CD4-positive, CD25-positive, alpha-beta regulatory T cell (primary cell): Measurements from ENCODE around the gene AK8. TPM values are rescaled to one million over a fixed set of nuclear protein-coding genes. Genes with fewer than 3 reads are reported as not detected.

Experiments
- ATAC-seq, 2 donors: fragments of 150-1000 bp; cut with Tn5 transposase; one replicate each; pipeline ENCODE4 v1.10.0; 2021; ENCODE audit warnings: low read depth in 2 of 2, moderate number of reproducible peaks in 2 of 2, moderate library complexity in 1 of 2
- DNase-seq, 3 donors: peaks; one replicate each; pipeline versions ENCODE4 v3.0.0 to v3.0.0-alpha.2; 2012 to 2022; ENCODE audit warnings: mixed read lengths in 1 of 3
- H3K27ac ChIP-seq: one replicate; pipeline ENCODE4 v1.7.0; 2013; ENCODE audit warnings: mild to moderate bottlenecking, low read length; ENCODE audit not compliant: insufficient read depth, poor library complexity, severe bottlenecking
- H3K27me3 ChIP-seq: one replicate; pipeline ENCODE4 v1.7.0; 2013; ENCODE audit warnings: low read length; ENCODE audit not compliant: control insufficient read depth, insufficient read depth
- H3K36me3 ChIP-seq: one replicate; pipeline ENCODE4 v1.7.0; 2013; ENCODE audit warnings: mild to moderate bottlenecking, low read length, moderate library complexity; ENCODE audit not compliant: control insufficient read depth, insufficient read depth
- H3K4me1 ChIP-seq: 2 replicates; pipeline ENCODE4 v1.7.0; 2013; ENCODE audit warnings: mild to moderate bottlenecking, low read length; ENCODE audit not compliant: insufficient read depth, control insufficient read depth, poor library complexity, severe bottlenecking
- H3K4me3 ChIP-seq: one replicate; pipeline ENCODE4 v1.7.0; 2013; ENCODE audit warnings: low read depth, mild to moderate bottlenecking, low read length, moderate library complexity
- H3K9me3 ChIP-seq, 2 experiments: 1 replicate in 1 of 2; 2 replicates in 1 of 2; pipeline ENCODE4 v1.7.0; 2013; ENCODE audit warnings: low read length in 2 of 2, mild to moderate bottlenecking in 1 of 2, moderate library complexity in 1 of 2; ENCODE audit not compliant: control insufficient read depth in 2 of 2
- H3K27ac Mint-ChIP-seq, 3 donors: one replicate each; pipeline ENCODE4 v1.8.0; 2020 to 2022; ENCODE audit warnings: mild to moderate bottlenecking in 3 of 3, mixed read lengths in 3 of 3, moderate library complexity in 2 of 3
- H3K27me3 Mint-ChIP-seq: one replicate; pipeline ENCODE4 v1.8.0; 2022; ENCODE audit warnings: mild to moderate bottlenecking, mixed read lengths
- H3K36me3 Mint-ChIP-seq: one replicate; pipeline ENCODE4 v1.8.0; 2020; ENCODE audit warnings: mixed read lengths
- H3K4me1 Mint-ChIP-seq, 4 donors: one replicate each; pipeline ENCODE4 v1.8.0; 2020 to 2022; ENCODE audit warnings: mixed read lengths in 4 of 4, mild to moderate bottlenecking in 1 of 4
- H3K4me3 Mint-ChIP-seq, 4 donors: one replicate each; pipeline ENCODE4 v1.8.0; 2020 to 2022; ENCODE audit warnings: mild to moderate bottlenecking in 4 of 4, mixed read lengths in 4 of 4, moderate library complexity in 3 of 4
- H3K9me3 Mint-ChIP-seq, 7 donors: one replicate each; pipeline ENCODE4 v1.8.0; 2020 to 2022; ENCODE audit warnings: mixed read lengths in 7 of 7, mild to moderate bottlenecking in 3 of 7, moderate library complexity in 2 of 7
- polyA plus RNA-seq, 4 donors: library from polyadenylated mRNA; unstranded; fragments of 300-500 nt; fragmentation: Illumina TruSeq; gene quantifications; one replicate each; pipeline ENCODE4 v1.2.3, GENCODE V29; 2021
- total RNA-seq: library from RNA; stranded (reverse); gene quantifications from one replicate; pipeline ENCODE4 v1.2.3, GENCODE V29; 2022

The AK8 gene
- total and polyA plus RNA-seq, 5 donors from 2014 or later = 0.21 TPM; not detected in 4

DNA sequence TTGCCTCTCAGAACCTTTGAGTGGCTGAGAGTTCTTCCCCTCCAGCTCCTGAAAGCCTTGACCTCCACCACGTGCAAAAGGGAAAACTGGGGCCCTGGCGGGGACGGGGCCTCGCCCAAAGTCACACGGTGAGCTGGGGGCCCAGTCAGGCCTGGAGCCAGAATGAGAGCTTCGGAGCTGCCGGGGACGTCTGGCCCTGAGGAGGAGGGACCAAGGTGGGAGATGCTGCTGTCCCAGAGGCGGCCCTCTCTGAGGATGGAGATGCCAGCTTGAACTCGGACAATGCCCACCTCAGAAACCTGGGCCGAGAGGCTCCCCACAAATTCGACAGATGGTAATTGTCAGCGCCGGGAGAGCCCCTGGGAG, 643 bp downstream of the AK8 start:
- peak overlapping the region; percentile 80 to 88 (median 82) for H3K4me3 Mint-ChIP-seq
- H3K36me3 ChIP-seq = no peaks in the 10 kb centered on the region
- peak overlapping the region in 1 of 3 donors; percentile 65 for H3K27ac Mint-ChIP-seq
- peaks cover 15% of the 10 kb centered on the region for H3K4me1 ChIP-seq
- H3K36me3 Mint-ChIP-seq = no peaks in the 10 kb centered on the region
- no peaks in the 10 kb centered on the region for H3K9me3 Mint-ChIP-seq
- peak overlapping the region; percentile 35 for H3K4me3 ChIP-seq
- peaks cover 0 to 19% (median 8%) of the 10 kb centered on the region in 4 donors for H3K4me1 Mint-ChIP-seq
- ATAC-seq (no peak), DNase-seq (no peak)
- H3K27ac ChIP-seq = no peak overlapping the region
- H3K27me3 Mint-ChIP-seq = peaks cover 10% of the 10 kb centered on the region
- H3K27me3 ChIP-seq = no peaks in the 10 kb centered on the region
- H3K9me3 ChIP-seq = no peaks in the 10 kb centered on the region

DNA sequence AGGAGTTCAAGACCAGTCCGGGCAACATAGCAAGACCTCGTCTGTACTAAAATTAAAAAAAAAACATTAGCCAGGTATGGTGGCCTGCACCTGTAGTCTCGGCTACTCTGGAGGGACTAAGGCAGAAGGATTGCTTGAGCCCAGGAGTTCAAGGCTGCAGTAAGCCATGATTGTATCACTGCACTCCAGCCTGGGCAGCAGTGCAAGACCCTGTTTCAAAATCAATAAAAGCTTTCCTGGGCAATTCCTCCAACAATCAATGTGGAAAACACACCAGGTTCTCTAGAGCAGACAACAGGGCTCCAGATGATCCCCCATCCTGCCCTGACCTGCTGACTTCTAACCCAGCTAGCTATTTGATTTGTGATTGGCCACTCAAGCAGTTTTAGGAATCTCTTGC, 1.2 kb downstream of the AK8 start:
- Mint-ChIP-seq H3K4me1 (peaks cover 0 to 19% (median 8%) of the 10 kb centered on the region in 4 donors), H3K4me3 (peak overlapping the region; percentile 80 to 88 (median 82)), H3K36me3 (no peaks in the 10 kb centered on the region), H3K9me3 (no peaks in the 10 kb centered on the region), H3K27me3 (peaks cover 10% of the 10 kb centered on the region), H3K27ac (no peak overlapping the region)
- Histone ChIP-seq H3K4me1 (peaks cover 15% of the 10 kb centered on the region), H3K9me3 (no peaks in the 10 kb centered on the region), H3K4me3 (no peak overlapping the region), H3K27ac (no peak overlapping the region), H3K27me3 (no peaks in the 10 kb centered on the region), H3K36me3 (no peaks in the 10 kb centered on the region)
- ATAC-seq (no peak), DNase-seq (no peak)

DNA sequence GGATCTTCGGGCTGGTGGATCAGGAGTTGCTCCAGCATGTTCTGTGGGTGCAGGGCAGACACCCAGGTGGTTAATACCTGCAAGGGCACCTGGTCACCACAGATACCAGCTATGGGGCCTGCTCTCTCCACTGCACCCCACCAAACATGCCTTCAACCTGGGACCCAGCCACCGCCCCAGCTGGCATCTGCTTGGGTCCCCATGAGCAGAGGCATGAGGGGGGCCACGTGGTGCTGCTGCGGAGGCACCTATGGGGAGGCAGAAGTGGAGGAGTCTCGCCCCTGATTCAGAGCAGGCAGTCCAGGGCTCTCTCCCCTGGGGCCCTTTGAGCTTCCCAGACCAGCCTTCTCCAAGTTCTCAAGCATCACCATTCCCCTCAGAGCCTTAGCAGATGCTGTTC, 2.9 kb downstream of the AK8 start:
- Mint-ChIP-seq H3K4me1 (peaks cover 0 to 18% (median 8%) of the 10 kb centered on the region in 4 donors), H3K36me3 (no peaks in the 10 kb centered on the region), H3K9me3 (no peaks in the 10 kb centered on the region), H3K4me3 (peak overlapping the region in 3 of 4 donors; percentile 1 to 80 (median 29)), H3K27ac (no peak overlapping the region), H3K27me3 (peaks cover 10% of the 10 kb centered on the region)
- Histone ChIP-seq H3K27ac (no peak overlapping the region), H3K27me3 (no peaks in the 10 kb centered on the region), H3K36me3 (no peaks in the 10 kb centered on the region), H3K4me1 (peaks cover 15% of the 10 kb centered on the region), H3K4me3 (no peak overlapping the region), H3K9me3 (no peaks in the 10 kb centered on the region)
- DNase-seq (no peak), ATAC-seq (no peak)

- H3K9me3 Mint-ChIP-seq = no peaks in the 10 kb centered on the region
- DNase-seq (peak in 1 of 3 donors; percentile 44), ATAC-seq (no peak)
- no peaks in the 10 kb centered on the region for H3K9me3 ChIP-seq
- H3K27me3 ChIP-seq = no peaks in the 10 kb centered on the region
- no peak overlapping the region for H3K4me3 ChIP-seq
- peak overlapping the region in 2 of 4 donors; percentile 17 to 25 for H3K4me3 Mint-ChIP-seq
- H3K4me1 Mint-ChIP-seq = peaks cover 0 to 7% (median 3%) of the 10 kb centered on the region in 4 donors
- H3K27ac ChIP-seq = no peak overlapping the region
- peaks cover 4% of the 10 kb centered on the region for H3K27me3 Mint-ChIP-seq
- no peaks in the 10 kb centered on the region for H3K36me3 ChIP-seq
- no peaks in the 10 kb centered on the region for H3K36me3 Mint-ChIP-seq
- H3K27ac Mint-ChIP-seq = no peak overlapping the region
- peaks cover 8% of the 10 kb centered on the region for H3K4me1 ChIP-seq
These were observed 4.7 kb downstream of the AK8 start for GRCh38 chr9:132873403-132873802.

DNA sequence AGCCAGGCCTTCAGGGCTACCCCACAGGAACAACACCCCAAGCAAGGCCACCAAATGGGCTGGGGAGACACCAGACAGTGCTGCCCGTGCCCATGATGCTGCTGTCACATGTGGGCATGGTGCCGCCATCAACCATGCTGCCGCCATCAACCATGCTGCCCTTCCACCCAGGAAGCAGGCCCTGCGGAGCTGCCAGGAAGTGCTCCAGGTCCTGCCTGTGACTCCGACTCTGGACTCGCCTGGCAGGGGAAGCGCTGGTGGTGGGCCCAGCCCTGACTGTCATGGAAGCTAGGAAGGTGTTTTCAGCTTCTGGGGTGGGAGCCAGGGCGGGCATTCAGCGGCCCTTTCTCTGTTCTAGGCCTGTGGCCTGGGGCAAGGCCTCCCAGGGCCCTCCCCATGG, 8.8 kb downstream of the AK8 start:
- no peaks in the 10 kb centered on the region for H3K36me3 ChIP-seq
- H3K27ac Mint-ChIP-seq = no peak overlapping the region

GRCh38 chr9:132866898-132867297, 11.2 kb downstream of the AK8 start:
- Histone ChIP-seq H3K27ac (no peak overlapping the region), H3K4me3 (no peak overlapping the region), H3K36me3 (no peaks in the 10 kb centered on the region), H3K4me1 (no peaks in the 10 kb centered on the region), H3K9me3 (no peaks in the 10 kb centered on the region), H3K27me3 (no peaks in the 10 kb centered on the region)
- ATAC-seq = no peak
- DNase-seq = no peak
- no peaks in the 10 kb centered on the region for H3K36me3 Mint-ChIP-seq
- no peaks in the 10 kb centered on the region for H3K4me1 Mint-ChIP-seq
- H3K9me3 Mint-ChIP-seq = no peaks in the 10 kb centered on the region
- peaks cover 13% of the 10 kb centered on the region for H3K27me3 Mint-ChIP-seq
- no peak overlapping the region for H3K27ac Mint-ChIP-seq
- no peak overlapping the region for H3K4me3 Mint-ChIP-seq

More for the DNA sequence above, 8.8 kb downstream of the AK8 start:
- Histone ChIP-seq H3K27me3 (no peaks in the 10 kb centered on the region), H3K9me3 (no peaks in the 10 kb centered on the region), H3K27ac (no peak overlapping the region), H3K4me1 (no peaks in the 10 kb centered on the region), H3K4me3 (no peak overlapping the region)
- H3K9me3 Mint-ChIP-seq = no peaks in the 10 kb centered on the region
- H3K36me3 Mint-ChIP-seq = no peaks in the 10 kb centered on the region
- H3K4me1 Mint-ChIP-seq = peaks cover 0 to 4% (median 0%) of the 10 kb centered on the region in 4 donors
- ATAC-seq (no peak), DNase-seq (no peak)
- peaks cover 18% of the 10 kb centered on the region for H3K27me3 Mint-ChIP-seq
- no peak overlapping the region for H3K4me3 Mint-ChIP-seq

GRCh38 chr9:132864691-132865090, 13.4 kb downstream of the AK8 start:
- Histone ChIP-seq H3K4me1 (no peaks in the 10 kb centered on the region), H3K36me3 (no peaks in the 10 kb centered on the region), H3K9me3 (no peaks in the 10 kb centered on the region), H3K27ac (no peak overlapping the region), H3K4me3 (no peak overlapping the region), H3K27me3 (no peaks in the 10 kb centered on the region)
- DNase-seq = no peak
- peaks cover 17% of the 10 kb centered on the region for H3K27me3 Mint-ChIP-seq
- H3K27ac Mint-ChIP-seq = no peak overlapping the region
- ATAC-seq = no peak
- no peaks in the 10 kb centered on the region for H3K9me3 Mint-ChIP-seq
- H3K36me3 Mint-ChIP-seq = no peaks in the 10 kb centered on the region
- H3K4me1 Mint-ChIP-seq = no peaks in the 10 kb centered on the region
- no peak overlapping the region for H3K4me3 Mint-ChIP-seq

DNA sequence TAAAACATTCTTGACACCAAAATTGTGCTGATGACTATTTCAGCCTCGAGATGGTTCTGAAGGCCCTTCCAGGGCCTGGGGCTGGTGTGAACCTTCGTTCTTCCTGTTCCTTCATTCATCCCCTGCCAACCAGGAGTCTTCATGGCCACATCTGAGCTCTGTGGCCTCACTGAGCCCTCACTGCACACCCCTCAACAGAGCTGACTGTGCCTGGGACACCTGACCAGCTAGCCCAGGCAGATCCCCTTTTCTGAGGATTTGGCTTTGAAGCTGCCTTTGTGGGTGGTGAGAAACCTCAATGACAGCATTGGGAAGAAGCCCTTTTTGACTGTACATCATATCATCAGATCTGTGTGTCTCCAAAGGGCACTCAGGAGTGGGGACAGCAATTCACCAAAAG, 13.8 kb downstream of the AK8 start:
- Histone ChIP-seq H3K9me3 (no peaks in the 10 kb centered on the region), H3K27me3 (no peaks in the 10 kb centered on the region), H3K27ac (no peak overlapping the region), H3K36me3 (no peaks in the 10 kb centered on the region), H3K4me1 (no peaks in the 10 kb centered on the region), H3K4me3 (no peak overlapping the region)
- no peak for ATAC-seq
- Mint-ChIP-seq H3K27me3 (peaks cover 19% of the 10 kb centered on the region), H3K9me3 (no peaks in the 10 kb centered on the region), H3K4me3 (no peak overlapping the region), H3K27ac (no peak overlapping the region), H3K36me3 (no peaks in the 10 kb centered on the region), H3K4me1 (no peaks in the 10 kb centered on the region)
- no peak for DNase-seq
